IMR-90 (cell line): ENCODE measurements around the gene SERF2. TPM values are rescaled to one million over a fixed set of nuclear protein-coding genes. Genes with fewer than 3 reads are reported as not detected.
A peak's percentile ranks its signal among the peaks of the same experiment; 100 is the strongest.

Experiments
- ATAC-seq: fragments of 200-7000 bp; cut with Tn5 transposase; 2 replicates; pipeline ENCODE4 v1.9.1; 2020; ENCODE audit warnings: low read depth, mild to moderate bottlenecking, moderate library complexity
- BruUV-seq: library from RNA; stranded (reverse); fragments of 400-500 nt; replicated peaks from 2 replicates; lab custom pipeline; 2021; lab: Mats Ljungman, UMichigan
- CTCF ChIA-PET: fragments of 300-600 bp; formaldehyde crosslinking; extraction: SDS; loops from one replicate; lab custom pipeline; 2021; ENCODE audit warnings: antibody characterized with exemption; lab: Yijun Ruan, JAX
- POLR2A ChIA-PET: fragments of 300-600 bp; sonication (Branson Sonifier 250); formaldehyde crosslinking; loops from one replicate; lab custom pipeline; 2022; ENCODE audit warnings: antibody characterized with exemption; ENCODE audit not compliant: unreplicated experiment; lab: Charles Lee
- DNase-seq: peaks from one replicate; pipeline ENCODE4 v3.0.0; 2013
- H2AFZ ChIP-seq: replicated peaks from 2 replicates; pipeline ENCODE3; 2013; ENCODE audit warnings: low read length, mild to moderate bottlenecking; ENCODE audit not compliant: poor library complexity
- H2AK5ac ChIP-seq: 2 replicates; pipeline ENCODE4 v1.6.1; 2013; ENCODE audit warnings: low read depth, low read length, inconsistent platforms
- H2AK9ac ChIP-seq: replicated peaks from 2 replicates; pipeline ENCODE3; 2013; ENCODE audit warnings: mild to moderate bottlenecking, low read depth, low read length, moderate library complexity; ENCODE audit not compliant: poor library complexity
- H2BK120ac ChIP-seq: 2 replicates; pipeline ENCODE4 v1.6.1; 2013; ENCODE audit warnings: low read depth, low read length, inconsistent platforms
- H2BK15ac ChIP-seq: 3 replicates; pipeline ENCODE4 v1.6.1; 2013; ENCODE audit warnings: low read depth, low read length, inconsistent platforms
- H2BK20ac ChIP-seq: 2 replicates; pipeline ENCODE4 v1.6.1; 2013; ENCODE audit warnings: low read depth, mild to moderate bottlenecking, inconsistent platforms, low read length, moderate library complexity
- H2BK5ac ChIP-seq: 2 replicates; pipeline ENCODE4 v1.6.1; 2013; ENCODE audit warnings: mild to moderate bottlenecking, low read depth, low read length, inconsistent platforms; ENCODE audit not compliant: poor library complexity, severe bottlenecking
- H3K14ac ChIP-seq: replicated peaks from 2 replicates; pipeline ENCODE4 v1.6.1; 2013; ENCODE audit warnings: low read depth, low read length, inconsistent platforms
- H3K18ac ChIP-seq: 2 replicates; pipeline ENCODE4 v1.6.1; 2013; ENCODE audit warnings: low read depth, low read length, control low read depth
- H3K23ac ChIP-seq: 2 replicates; pipeline ENCODE4 v1.6.1; 2013; ENCODE audit warnings: low read depth, low read length, inconsistent platforms
- H3K27ac ChIP-seq: 2 replicates; pipeline ENCODE4 v1.5.1; 2013; ENCODE audit warnings: mild to moderate bottlenecking, control low read depth, low read length; ENCODE audit not compliant: insufficient read depth
- H3K27me3 ChIP-seq: 2 replicates; pipeline ENCODE4 v1.6.1; 2013; ENCODE audit warnings: low read length; ENCODE audit not compliant: control insufficient read depth, insufficient read depth
- H3K36me3 ChIP-seq: 2 replicates; pipeline ENCODE4 v1.6.1; 2013; ENCODE audit warnings: low read length, mixed read lengths; ENCODE audit not compliant: control insufficient read depth, insufficient read depth
- H3K4ac ChIP-seq: 2 replicates; pipeline ENCODE4 v1.6.1; 2013; ENCODE audit warnings: low read depth, low read length, inconsistent platforms
- H3K4me1 ChIP-seq: 2 replicates; pipeline ENCODE4 v1.6.1; 2013; ENCODE audit warnings: low read length, mixed read lengths; ENCODE audit not compliant: control insufficient read depth, insufficient read depth
- H3K4me2 ChIP-seq: 2 replicates; pipeline ENCODE4 v1.6.1; 2013; ENCODE audit warnings: low read depth, mild to moderate bottlenecking, control low read depth, low read length, moderate library complexity
- H3K4me3 ChIP-seq: 2 replicates; pipeline ENCODE4 v1.5.1; 2013; ENCODE audit warnings: low read depth, mild to moderate bottlenecking, control low read depth, low read length, moderate library complexity; ENCODE audit not compliant: insufficient read depth
- H3K56ac ChIP-seq: 2 replicates; pipeline ENCODE4 v1.6.1; 2013; ENCODE audit warnings: low read length, inconsistent platforms; ENCODE audit not compliant: insufficient read depth; ENCODE audit errors: extremely low read depth
- H3K79me1 ChIP-seq, 2 experiments: 2 replicates each; pipeline ENCODE4 v1.6.1; 2013; ENCODE audit warnings: low read length in 2 of 2, inconsistent platforms in 1 of 2, low read depth in 1 of 2
- H3K9ac ChIP-seq: 2 replicates; pipeline ENCODE4 v1.6.1; 2013; ENCODE audit warnings: low read depth, low read length, control low read depth
- H3K9me1 ChIP-seq: 2 replicates; pipeline ENCODE4 v1.6.1; 2013; ENCODE audit warnings: low read length, inconsistent platforms; ENCODE audit not compliant: insufficient read depth
- H3K9me3 ChIP-seq: 2 replicates; pipeline ENCODE4 v1.6.1; 2013; ENCODE audit warnings: low read length; ENCODE audit not compliant: control insufficient read depth, insufficient read depth
- H4K20me1 ChIP-seq: 2 replicates; pipeline ENCODE4 v1.6.1; 2013; ENCODE audit warnings: low read length, inconsistent platforms; ENCODE audit not compliant: insufficient read depth
- H4K5ac ChIP-seq: 2 replicates; pipeline ENCODE4 v1.6.1; 2013; ENCODE audit warnings: mild to moderate bottlenecking, low read depth, low read length, control low read depth
- H4K8ac ChIP-seq, 2 experiments: 2 replicates each; pipeline ENCODE4 v1.6.1; 2013; ENCODE audit warnings: low read depth in 2 of 2, low read length in 2 of 2, control low read depth in 1 of 2, inconsistent platforms in 1 of 2
- H4K91ac ChIP-seq: 2 replicates; pipeline ENCODE4 v1.6.1; 2013; ENCODE audit warnings: low read depth, low read length, inconsistent platforms; ENCODE audit not compliant: insufficient read depth
- MAFK ChIP-seq: IDR thresholded peaks from 2 replicates; pipeline ENCODE4 v1.6.1; 2012; ENCODE audit warnings: low read depth, low read length, improper control_type of control experiment
- NFE2L2 ChIP-seq: fragments of 150-350 bp; IDR thresholded peaks from 2 replicates; pipeline ENCODE4 v1.6.1; 2016; ENCODE audit warnings: low read depth, mild to moderate bottlenecking, low read length
- RCOR1 ChIP-seq: IDR thresholded peaks from 2 replicates; pipeline ENCODE4 v1.6.1; 2012; ENCODE audit warnings: mild to moderate bottlenecking, low read length, improper control_type of control experiment; ENCODE audit not compliant: insufficient replicate concordance
- RFX5 ChIP-seq: IDR thresholded peaks from 2 replicates; pipeline ENCODE4 v1.8.0; 2012; ENCODE audit warnings: low read depth, mild to moderate bottlenecking, low read length, moderate library complexity
- SMC3 ChIP-seq: fragments of 150-350 bp; IDR thresholded peaks from 2 replicates; pipeline ENCODE4 v1.6.1; 2016; ENCODE audit warnings: low read depth, mild to moderate bottlenecking, antibody characterized with exemption, low read length, moderate library complexity
- WGBS, 2 experiments: methylation state at CpG; one replicate each; pipeline versions ENCODE4 v1.1.5 to v1.1.7; 2013; ENCODE audit warnings: missing lambda C conversion rate in 2 of 2; ENCODE audit not compliant: insufficient read length in 1 of 2; ENCODE audit errors: extremely low coverage in 2 of 2; 5-methylcytosine and 5-hydroxymethylcytosine counted together
- dilution Hi-C: fragments of 300-500 bp; cut with HindIII; formaldehyde crosslinking; loops from one replicate; pipeline ENCODE4 v1.14.3; 2018; ENCODE audit warnings: low sequenced_read_pairs; ENCODE audit not compliant: unreplicated experiment
- in situ Hi-C: fragments of 300-500 bp; cut with MboI; formaldehyde crosslinking; loops from 3 replicates; pipeline ENCODE4 v1.14.3; 2019; ENCODE audit warnings: low sequenced_read_pairs, inconsistent platforms, mixed read lengths
- intact Hi-C: fragments of 100-400 bp; cut with micrococcal nuclease; formaldehyde crosslinking; loops from 2 replicates; pipeline ENCODE4 v1.10.0; 2022
- polyA plus RNA-seq, 3 experiments: library from polyadenylated mRNA; depleted of rRNA; stranded (reverse); fragments of >200 nt; gene quantifications; 2 replicates each; pipeline ENCODE4 v1.2.3, GENCODE V29; 2012; ENCODE audit warnings: low replicate concordance in 1 of 3
- total RNA-seq: library from RNA; depleted of rRNA; stranded (reverse); fragments of >200 nt; gene quantifications from 2 replicates; pipeline ENCODE4 v1.2.3, GENCODE V29; 2012

SERF2 gene
- total and polyA plus RNA-seq, 2 of the 4 experiments (the other 2 are of a cell fraction) = 526 to 2,187 TPM

- TF ChIP-seq MAFK = peak; percentile 96
- TF ChIP-seq RCOR1 = no peak
- no peak for TF ChIP-seq SMC3
- TF ChIP-seq NFE2L2 = no peak
- TF ChIP-seq RFX5 = no peak
- Histone ChIP-seq H3K14ac (no peak overlapping the region; the same call in 1 of the 2 replicates), H3K27me3 (no peaks in the 10 kb centered on the region), H2BK20ac (peak overlapping the region; percentile 29; the same call in 1 of the 2 replicates), H3K4me3 (no peak overlapping the region), H4K5ac (no peak overlapping the region), H2AK5ac (no peak overlapping the region), H2BK15ac (no peak overlapping the region), H3K23ac (0 out of 2 replicates have a peak overlapping the region, but pooled peaks have one; percentile 32), H3K56ac (no peak overlapping the region), H3K9ac (no peak overlapping the region), H2AFZ (no peak overlapping the region), H3K27ac (peak overlapping the region; percentile 74; the same call in 1 of the 2 replicates), H2AK9ac (no peak overlapping the region), H4K8ac (0 out of 4 replicates have a peak overlapping the region, but pooled peaks of 1 of the 2 experiments have one; percentile 31), H3K36me3 (peaks cover 44% of the 10 kb centered on the region), H4K91ac (no peak overlapping the region), H3K79me1 (peaks cover 15 to 43% of the 10 kb centered on the region in 2 experiments), H2BK5ac (peak overlapping the region; percentile 73), H3K4ac (peak overlapping the region; percentile 69; the same call in 1 of the 2 replicates), H2BK120ac (0 out of 2 replicates have a peak overlapping the region, but pooled peaks have one; percentile 55), H3K9me1 (no peaks in the 10 kb centered on the region), H3K18ac (no peak overlapping the region), H3K9me3 (no peaks in the 10 kb centered on the region), H3K4me1 (peaks cover 12% of the 10 kb centered on the region), H4K20me1 (peaks cover 30% of the 10 kb centered on the region), H3K4me2 (peak overlapping the region; percentile 74)
- peak; percentile 92 for DNase-seq
- intact Hi-C loops = loop anchor here (10.0 kb wide), 1 partner anchor 318 kb away; no protein-coding TSS in a partner anchor
- WGBS, 2 experiments = no CpG with 5 or more reads among the region's 6 CpGs
- dilution Hi-C loops = no loop called here
- POLR2A ChIA-PET = no interaction called here
- CTCF ChIA-PET = no interaction called here
- no TSS peak for BruUV-seq
- in situ Hi-C loops = no loop called here
- ATAC-seq = peak; percentile 86
These were observed 29.3 kb upstream of the SERF2 start for GRCh38 chr15:43762824-43763223.
